ENCODE measurements around the gene NFS1.

The NFS1 gene

DNA sequence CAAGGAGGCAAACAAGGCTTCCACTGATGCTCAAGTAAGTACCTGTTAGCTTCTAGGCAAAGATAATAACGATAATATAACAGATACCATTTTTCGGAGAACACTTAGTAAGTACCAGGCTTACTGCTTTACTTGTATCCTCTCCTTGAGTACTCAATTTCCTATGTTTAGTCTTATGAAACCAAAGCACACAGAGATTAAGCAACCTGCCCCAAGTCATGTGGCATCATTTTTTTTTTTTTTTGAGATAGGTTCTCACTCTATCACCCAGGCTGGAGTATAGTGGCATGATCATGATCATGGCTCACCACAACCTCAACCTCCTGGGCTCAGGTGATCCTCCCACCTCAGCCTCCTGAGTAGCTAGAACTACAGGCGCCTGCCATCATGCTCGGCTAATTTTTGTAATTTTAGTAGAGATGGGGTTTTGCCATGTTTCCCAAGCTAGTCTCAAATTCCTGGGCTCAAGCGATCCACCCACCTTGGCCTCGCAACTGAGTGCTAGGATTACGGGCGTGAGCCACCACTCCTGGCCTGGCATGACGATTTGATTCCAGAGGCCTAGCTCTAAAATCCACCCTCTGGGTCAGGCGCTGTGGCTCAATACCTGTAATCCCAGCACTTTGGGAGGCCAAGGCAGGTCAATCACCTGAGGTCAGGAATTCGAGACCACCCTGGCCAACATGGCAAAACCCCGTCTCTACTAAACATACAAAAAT, 69.6 kb downstream of the NFS1 start:
- no peak for FAIRE-seq
- no peak for DNase-seq (ENCODE audit: insufficient read length, low spot score)
- no peak for TF ChIP-seq SPI1 (IDR thresholded peaks at IDR 0.05; ENCODE audit: low read depth, low read length)
- TF ChIP-seq POLR2AphosphoS5 (IDR thresholded peaks at IDR 0.05; ENCODE audit: low read depth, low read length): no peak
- no peak for TF ChIP-seq POLR2A (IDR thresholded peaks at IDR 0.05; ENCODE audit: low read depth, low read length)
- TF ChIP-seq PAX5 (IDR thresholded peaks at IDR 0.05; ENCODE audit: insufficient read depth, low read length, severe bottlenecking): no peak
- TF ChIP-seq TAF1 (IDR thresholded peaks at IDR 0.05; ENCODE audit: low read depth, low read length): no peak
- no peak for TF ChIP-seq POU2F2 (IDR thresholded peaks at IDR 0.05; ENCODE audit: low read depth, low read length)

DNA sequence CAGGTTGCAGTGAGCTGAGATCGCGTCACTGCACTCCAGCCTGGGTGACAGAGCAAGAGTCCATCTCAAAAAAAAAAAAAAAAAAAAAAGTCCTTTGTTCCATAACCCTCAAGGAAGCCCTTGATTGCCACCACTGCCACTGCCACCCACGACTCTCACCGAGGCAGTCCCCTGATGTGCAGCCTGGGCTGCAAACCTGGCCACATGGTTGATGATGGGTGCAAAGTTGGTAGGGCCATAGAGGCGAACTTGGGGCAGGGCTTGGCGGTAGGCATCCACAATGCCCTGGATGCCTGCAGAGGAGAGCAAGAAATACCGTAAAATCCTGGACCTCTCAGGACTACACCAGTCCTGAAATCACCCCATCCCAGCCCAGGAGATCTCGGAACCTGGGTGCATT, 72.0 kb downstream of the NFS1 start:
- FAIRE-seq (no peak), DNase-seq (ENCODE audit: insufficient read length, low spot score) (no peak)
- TF ChIP-seq POU2F2 (IDR thresholded peaks at IDR 0.05; ENCODE audit: low read depth, low read length) (no peak), PAX5 (IDR thresholded peaks at IDR 0.05; ENCODE audit: insufficient read depth, low read length, severe bottlenecking) (no peak)

DNA sequence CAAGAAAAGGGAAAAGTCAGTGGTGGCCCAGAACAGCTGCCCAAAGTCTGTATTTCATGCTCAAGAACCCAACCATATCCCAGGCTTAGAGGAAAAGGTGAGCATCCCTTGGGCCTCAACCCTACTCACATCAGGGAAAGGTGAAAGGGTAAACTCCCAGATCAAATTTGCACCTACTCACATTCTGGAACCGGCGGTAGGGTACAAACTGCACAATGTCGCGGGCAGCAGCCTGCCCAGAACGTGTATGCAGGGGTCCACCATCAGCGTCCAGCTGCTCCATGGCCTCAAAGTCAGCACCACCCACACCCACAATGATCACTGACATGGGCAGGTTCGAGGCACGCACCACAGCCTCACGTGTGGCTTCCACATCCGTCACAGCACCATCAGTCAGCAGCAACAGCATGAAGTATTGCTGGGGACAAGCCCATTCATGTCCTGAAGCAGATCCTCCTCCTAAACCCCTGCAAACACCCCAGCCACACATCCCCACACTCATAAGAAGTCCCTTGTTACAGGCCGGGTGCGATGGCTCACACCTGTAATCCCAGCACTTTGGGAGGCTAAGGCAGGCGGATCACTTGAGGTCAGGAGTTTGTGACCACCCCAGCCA, 72.7 kb downstream of the NFS1 start:
- DNase-seq (ENCODE audit: insufficient read length, low spot score) (no peak), FAIRE-seq (no peak)
- no peak for TF ChIP-seq TAF1 (IDR thresholded peaks at IDR 0.05; ENCODE audit: low read depth, low read length)
- TF ChIP-seq POLR2AphosphoS5 (IDR thresholded peaks at IDR 0.05; ENCODE audit: low read depth, low read length): no peak
- TF ChIP-seq POLR2A (IDR thresholded peaks at IDR 0.05; ENCODE audit: low read depth, low read length): no peak
- no peak for TF ChIP-seq PAX5 (IDR thresholded peaks at IDR 0.05; ENCODE audit: insufficient read depth, low read length, severe bottlenecking)

DNA sequence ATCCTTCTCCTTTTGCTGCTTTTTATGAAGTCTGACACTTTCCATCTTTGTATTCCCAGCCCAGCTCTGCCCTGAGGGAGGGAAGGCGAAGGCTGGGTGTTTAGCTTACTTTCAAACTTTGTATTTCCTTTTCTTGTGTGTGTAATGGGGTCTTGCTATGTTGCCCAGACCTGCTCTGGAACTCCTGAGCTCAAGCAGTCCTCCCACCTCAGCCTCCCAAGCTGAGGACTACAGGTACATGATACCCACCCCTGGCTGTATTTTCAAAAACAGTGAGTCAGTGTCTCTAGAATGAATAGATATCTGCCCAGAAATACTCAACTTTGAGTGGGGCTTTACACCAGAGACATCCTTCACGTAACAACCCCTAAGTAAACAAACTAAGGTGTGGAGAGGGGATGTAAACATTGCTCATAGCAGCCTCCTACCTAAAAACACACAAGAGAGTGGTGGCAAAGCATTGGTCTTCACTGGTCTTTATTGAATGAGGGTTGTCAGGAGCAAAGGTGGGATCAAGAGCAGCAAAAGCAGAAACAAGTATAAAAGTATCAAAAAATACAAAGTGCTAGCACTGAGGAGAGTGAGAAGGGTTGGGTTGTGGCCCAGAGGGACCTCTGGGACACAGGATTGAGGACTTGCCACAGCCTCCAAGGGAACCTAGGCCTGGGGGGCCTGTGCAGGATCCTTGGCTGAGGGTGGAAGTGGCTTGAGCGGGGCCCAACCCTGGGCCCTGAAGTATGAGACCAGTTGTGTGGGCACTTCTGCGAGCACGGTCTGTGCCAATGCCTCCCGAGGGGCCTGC, 73.4 kb downstream of the NFS1 start:
- FAIRE-seq: no peak
- DNase-seq (ENCODE audit: insufficient read length, low spot score): no peak
- TF ChIP-seq POLR2A (IDR thresholded peaks at IDR 0.05; ENCODE audit: low read depth, low read length) (no peak), SPI1 (IDR thresholded peaks at IDR 0.05; ENCODE audit: low read depth, low read length) (no peak), PAX5 (IDR thresholded peaks at IDR 0.05; ENCODE audit: insufficient read depth, low read length, severe bottlenecking) (no peak), TAF1 (IDR thresholded peaks at IDR 0.05; ENCODE audit: low read depth, low read length) (no peak), POLR2AphosphoS5 (IDR thresholded peaks at IDR 0.05; ENCODE audit: low read depth, low read length) (no peak), POU2F2 (IDR thresholded peaks at IDR 0.05; ENCODE audit: low read depth, low read length) (no peak)

DNA sequence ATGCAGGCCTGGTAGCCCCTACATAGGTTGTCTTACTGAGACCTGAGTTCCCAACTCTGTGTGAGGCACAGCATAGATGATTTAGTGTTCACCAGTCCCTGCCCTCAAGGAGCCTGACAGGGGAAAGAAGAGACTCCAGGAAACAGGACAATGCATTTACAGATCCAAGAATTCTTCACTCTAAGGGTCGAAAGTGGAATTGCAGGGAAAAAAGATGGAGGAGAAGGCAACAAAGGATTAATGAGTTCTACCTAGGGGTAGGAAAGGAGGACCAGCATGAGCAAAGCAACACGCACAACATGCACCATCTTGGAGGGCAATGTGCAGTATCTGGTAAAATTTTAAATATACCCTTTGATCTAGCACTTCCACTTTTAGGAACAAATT, 77.6 kb downstream of the NFS1 start:
- FAIRE-seq (no peak), DNase-seq (ENCODE audit: insufficient read length, low spot score) (no peak)
- TF ChIP-seq POLR2A (IDR thresholded peaks at IDR 0.05; ENCODE audit: low read depth, low read length): no peak
- no peak for TF ChIP-seq POLR2AphosphoS5 (IDR thresholded peaks at IDR 0.05; ENCODE audit: low read depth, low read length)
- TF ChIP-seq TAF1 (IDR thresholded peaks at IDR 0.05; ENCODE audit: low read depth, low read length): no peak
- TF ChIP-seq POU2F2 (IDR thresholded peaks at IDR 0.05; ENCODE audit: low read depth, low read length): no peak
- TF ChIP-seq SPI1 (IDR thresholded peaks at IDR 0.05; ENCODE audit: low read depth, low read length): no peak
- TF ChIP-seq PAX5 (IDR thresholded peaks at IDR 0.05; ENCODE audit: insufficient read depth, low read length, severe bottlenecking): no peak

DNA sequence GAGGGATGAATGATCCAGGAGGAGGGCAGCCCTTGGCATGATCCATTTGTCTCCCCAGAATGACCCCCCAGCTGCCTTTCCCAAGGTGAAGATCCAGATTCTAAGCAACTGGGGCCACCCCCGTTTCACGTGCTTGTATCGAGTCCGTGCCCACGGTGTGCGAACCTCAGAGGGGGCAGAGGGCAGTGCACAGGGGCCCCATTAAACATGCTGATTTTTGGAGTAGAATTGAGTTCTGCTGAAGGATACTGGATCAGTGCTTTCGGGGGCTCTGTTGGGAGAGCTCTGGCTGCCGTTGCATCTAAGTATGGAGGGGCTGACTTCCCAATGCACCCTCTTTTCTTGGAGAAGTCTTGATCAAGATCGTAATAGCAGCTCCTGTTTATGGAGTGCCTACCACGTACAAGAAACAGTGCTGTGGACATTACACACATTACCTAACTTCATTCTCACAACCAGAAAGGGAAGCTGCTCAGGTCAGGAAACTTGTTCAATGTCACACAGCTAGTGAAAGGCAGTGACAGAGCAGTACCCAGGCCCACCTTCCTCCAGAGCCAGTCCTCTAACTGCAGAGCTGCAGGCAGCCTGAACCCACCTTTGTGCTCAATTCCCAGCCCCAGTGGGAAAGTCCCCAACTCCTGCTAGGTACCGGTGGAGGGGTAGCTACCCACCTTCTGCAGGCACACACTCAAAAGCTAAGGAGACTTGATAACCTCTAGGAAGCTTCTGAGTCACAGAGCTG, 78.2 kb downstream of the NFS1 start:
- FAIRE-seq (no peak), DNase-seq (ENCODE audit: insufficient read length, low spot score) (no peak)
- TF ChIP-seq POLR2A (IDR thresholded peaks at IDR 0.05; ENCODE audit: low read depth, low read length): no peak
- TF ChIP-seq POU2F2 (IDR thresholded peaks at IDR 0.05; ENCODE audit: low read depth, low read length): no peak
- no peak for TF ChIP-seq SPI1 (IDR thresholded peaks at IDR 0.05; ENCODE audit: low read depth, low read length)
- no peak for TF ChIP-seq POLR2AphosphoS5 (IDR thresholded peaks at IDR 0.05; ENCODE audit: low read depth, low read length)
- TF ChIP-seq TAF1 (IDR thresholded peaks at IDR 0.05; ENCODE audit: low read depth, low read length): no peak
- TF ChIP-seq PAX5 (IDR thresholded peaks at IDR 0.05; ENCODE audit: insufficient read depth, low read length, severe bottlenecking): no peak

DNA sequence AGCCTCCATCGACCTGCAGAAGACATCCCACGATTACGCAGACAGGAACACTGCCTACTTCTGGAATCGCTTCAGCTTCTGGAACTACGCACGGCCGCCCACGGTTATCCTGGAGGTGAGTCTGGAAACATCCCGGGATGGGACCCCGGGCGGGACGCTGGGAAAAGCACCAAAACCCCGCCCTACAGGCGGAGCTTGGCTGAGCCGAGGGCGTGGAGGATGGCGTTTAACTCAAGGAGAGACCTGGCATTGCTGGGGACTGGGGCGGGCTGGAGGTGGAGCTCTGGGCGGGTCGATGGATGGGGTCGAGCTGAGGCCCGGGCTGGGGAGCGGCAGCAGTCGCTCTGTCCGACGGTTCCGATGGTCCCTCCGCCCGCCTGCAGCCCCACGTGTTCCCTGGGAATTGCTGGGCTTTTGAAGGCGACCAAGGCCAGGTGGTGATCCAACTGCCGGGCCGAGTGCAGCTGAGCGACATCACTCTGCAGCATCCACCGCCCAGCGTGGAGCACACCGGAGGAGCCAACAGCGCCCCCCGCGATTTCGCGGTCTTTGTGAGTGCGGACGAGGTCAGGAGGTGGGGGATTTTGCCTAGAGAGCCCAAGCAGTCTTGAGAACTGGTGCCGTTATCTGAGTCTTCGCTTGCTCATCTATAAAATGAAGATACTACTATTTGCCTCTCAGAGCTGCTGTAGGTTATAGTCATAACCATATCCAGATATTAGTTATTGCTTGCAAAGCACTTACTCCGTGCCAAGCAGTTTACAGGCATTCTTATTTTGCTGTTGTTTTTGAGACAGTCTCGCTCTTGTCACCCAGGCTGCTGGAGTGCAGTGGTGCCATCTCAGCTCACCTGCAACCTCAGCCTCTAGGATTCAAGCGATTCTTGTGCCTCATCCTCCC, 79.7 kb downstream of the NFS1 start:
- DNase-seq (ENCODE audit: insufficient read length, low spot score) (peak; percentile 64), FAIRE-seq (peak; percentile 89)
- TF ChIP-seq TAF1 (IDR thresholded peaks at IDR 0.05; ENCODE audit: low read depth, low read length) (no peak), SPI1 (IDR thresholded peaks at IDR 0.05; ENCODE audit: low read depth, low read length) (no peak), PAX5 (IDR thresholded peaks at IDR 0.05; ENCODE audit: insufficient read depth, low read length, severe bottlenecking) (no peak), POLR2AphosphoS5 (IDR thresholded peaks at IDR 0.05; ENCODE audit: low read depth, low read length) (no peak), POU2F2 (IDR thresholded peaks at IDR 0.05; ENCODE audit: low read depth, low read length) (no peak), POLR2A (IDR thresholded peaks at IDR 0.05; ENCODE audit: low read depth, low read length) (no peak)

DNA sequence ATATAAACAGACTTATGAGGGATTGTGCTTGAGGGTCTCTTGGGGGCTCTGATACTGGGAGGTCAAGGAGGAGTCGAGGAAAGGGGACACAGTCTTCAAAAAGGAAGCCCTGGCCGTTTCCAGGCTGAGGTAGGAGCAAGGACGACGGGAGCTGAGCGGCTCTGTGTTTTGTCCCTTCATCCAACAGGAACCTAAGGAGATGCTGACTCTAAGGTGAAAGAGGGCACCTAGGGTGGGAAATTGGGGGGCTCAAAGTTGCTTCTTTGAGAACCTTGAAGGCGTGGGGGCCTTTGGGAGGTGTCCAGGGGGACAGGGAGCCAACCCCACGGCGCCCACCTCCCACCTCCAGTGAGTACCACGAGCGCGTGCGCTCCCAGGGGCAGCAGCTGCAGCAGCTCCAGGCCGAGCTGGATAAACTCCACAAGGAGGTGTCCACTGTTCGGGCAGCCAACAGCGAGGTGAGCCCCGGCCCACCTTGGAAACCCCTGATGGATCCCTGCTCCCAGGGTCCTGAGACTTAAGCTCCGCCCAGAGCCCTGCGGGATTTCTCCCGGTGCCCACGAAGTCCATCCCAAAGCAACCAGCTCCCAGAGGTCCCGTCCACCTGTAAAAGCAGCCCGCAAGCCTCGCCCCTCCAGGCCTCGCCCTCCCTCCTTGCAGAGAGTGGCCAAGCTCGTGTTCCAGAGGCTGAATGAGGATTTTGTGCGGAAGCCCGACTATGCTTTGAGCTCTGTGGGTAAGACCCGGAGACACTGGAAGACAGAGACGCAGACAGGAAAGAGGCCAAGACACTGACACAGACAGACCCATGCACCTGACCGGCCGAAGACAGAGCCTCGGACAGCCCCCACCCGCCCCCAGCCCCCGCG, 80.7 kb downstream of the NFS1 start:
- no peak for TF ChIP-seq SPI1 (IDR thresholded peaks at IDR 0.05; ENCODE audit: low read depth, low read length)
- no peak for TF ChIP-seq PAX5 (IDR thresholded peaks at IDR 0.05; ENCODE audit: insufficient read depth, low read length, severe bottlenecking)
- TF ChIP-seq POU2F2 (IDR thresholded peaks at IDR 0.05; ENCODE audit: low read depth, low read length): no peak
- TF ChIP-seq POLR2AphosphoS5 (IDR thresholded peaks at IDR 0.05; ENCODE audit: low read depth, low read length): no peak
- no peak for TF ChIP-seq TAF1 (IDR thresholded peaks at IDR 0.05; ENCODE audit: low read depth, low read length)
- no peak for TF ChIP-seq POLR2A (IDR thresholded peaks at IDR 0.05; ENCODE audit: low read depth, low read length)
- DNase-seq (ENCODE audit: insufficient read length, low spot score): no peak
- peak; percentile 13 for FAIRE-seq
